G401.6 (cell line): Measurements from ENCODE around the gene APBB1.

Source experiments
- FAIRE-seq: peaks from 2 replicates; lab custom pipeline; 2012; peaks lifted over from hg19 to GRCh38; lab: Jason Lieb, UNC

Gene APBB1

DNA sequence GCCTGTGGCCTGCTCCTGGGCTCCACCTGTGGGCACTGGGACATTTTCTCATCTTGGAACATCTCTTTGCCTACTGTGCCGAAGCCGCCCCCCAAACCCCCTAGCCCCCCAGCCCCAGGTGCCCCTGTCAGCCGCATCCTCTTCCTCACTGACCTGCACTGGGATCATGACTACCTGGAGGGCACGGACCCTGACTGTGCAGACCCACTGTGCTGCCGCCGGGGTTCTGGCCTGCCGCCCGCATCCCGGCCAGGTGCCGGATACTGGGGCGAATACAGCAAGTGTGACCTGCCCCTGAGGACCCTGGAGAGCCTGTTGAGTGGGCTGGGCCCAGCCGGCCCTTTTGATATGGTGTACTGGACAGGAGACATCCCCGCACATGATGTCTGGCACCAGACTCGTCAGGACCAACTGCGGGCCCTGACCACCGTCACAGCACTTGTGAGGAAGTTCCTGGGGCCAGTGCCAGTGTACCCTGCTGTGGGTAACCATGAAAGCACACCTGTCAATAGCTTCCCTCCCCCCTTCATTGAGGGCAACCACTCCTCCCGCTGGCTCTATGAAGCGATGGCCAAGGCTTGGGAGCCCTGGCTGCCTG, 27.3 kb downstream of the APBB1 start:
- FAIRE-seq = no peak

DNA sequence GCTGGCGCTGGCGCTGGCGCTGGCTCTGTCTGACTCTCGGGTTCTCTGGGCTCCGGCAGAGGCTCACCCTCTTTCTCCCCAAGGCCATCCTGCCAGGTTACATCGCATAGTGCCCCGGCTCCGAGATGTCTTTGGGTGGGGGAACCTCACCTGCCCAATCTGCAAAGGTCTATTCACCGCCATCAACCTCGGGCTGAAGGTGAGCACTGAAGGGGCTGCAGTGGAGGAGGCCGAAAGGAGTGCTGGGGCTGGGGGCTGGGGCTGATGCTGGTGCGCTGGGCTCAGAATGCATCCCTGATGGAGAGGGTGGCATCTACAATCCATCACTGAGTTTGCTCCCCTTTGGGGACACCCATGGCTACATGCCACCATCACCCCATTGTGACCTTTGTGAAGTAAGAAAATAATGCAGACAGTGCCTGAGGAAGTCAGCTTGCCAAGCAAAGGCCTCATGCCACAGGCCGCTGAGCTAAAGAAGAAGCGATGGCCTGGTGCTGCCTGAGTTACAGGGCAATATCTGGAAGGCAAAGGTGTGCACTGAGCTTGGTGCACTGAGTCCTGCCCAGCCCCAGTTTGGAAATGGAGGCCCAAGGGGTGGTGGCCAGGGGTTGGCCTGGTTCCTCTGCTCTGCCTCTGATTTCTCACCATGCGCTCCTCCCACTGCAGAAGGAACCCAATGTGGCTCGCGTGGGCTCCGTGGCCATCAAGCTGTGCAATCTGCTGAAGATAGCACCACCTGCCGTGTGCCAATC, 28.0 kb downstream of the APBB1 start:
- no peak for FAIRE-seq

DNA sequence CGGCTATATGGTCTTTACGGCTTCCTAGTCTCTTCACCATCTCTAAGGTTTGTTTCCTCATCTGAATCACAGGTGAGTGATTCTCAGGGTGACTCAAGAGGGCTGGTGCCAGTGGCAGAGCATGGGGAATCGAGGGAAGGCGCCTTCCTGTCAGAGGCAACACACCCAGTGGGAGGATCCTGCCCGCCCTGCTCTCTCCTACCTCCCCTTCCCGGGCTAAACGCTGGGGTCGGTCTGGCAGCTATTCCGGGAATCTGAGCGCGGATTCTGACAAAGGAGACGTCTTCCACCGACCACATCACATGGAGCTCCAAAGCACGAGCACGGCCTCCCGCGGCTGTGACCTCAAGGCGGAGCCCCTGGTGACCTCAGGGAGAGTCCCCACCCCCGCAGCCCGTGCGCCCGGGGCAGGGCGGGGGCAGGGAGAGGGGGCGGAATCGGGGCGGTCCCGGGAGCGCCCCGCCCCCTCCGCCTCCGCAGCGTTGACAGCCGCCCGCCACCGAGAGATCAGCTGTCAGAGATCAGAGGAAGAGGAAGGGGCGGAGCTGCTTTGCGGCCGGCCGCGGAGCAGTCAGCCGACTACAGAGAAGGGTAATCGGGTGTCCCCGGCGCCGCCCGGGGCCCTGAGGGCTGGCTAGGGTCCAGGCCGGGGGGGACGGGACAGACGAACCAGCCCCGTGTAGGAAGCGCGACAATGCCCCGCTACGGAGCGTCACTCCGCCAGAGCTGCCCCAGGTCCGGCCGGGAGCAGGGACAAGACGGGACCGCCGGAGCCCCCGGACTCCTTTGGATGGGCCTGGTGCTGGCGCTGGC, 28.8 kb downstream of the APBB1 start, which contains the start of gene SMPD1:
Gene SMPD1 (plus strand): TSS at position 570 of the 813 bp plus-strand sequence. CDS start 125 bp downstream, at position 695.
- peak; percentile 42 for FAIRE-seq

DNA sequence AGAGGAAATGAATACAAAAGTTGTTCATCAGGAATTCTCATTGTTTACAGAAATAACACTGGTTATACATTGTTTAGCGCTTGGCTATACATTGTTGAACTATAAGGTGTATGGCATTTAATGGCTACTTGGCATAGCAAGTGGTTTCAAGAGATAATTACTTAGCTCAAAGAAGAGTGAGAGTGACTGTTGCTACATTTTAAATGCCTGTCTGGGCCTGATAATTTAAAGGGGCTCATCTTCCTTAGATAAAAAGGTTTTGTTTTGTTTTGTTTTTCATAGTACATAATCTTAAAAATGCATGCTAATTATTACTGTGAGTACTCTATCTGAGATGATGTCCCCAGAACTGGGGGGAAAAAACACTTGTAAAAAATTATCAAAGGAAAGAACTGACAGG, 30.1 kb downstream of the APBB1 start:
- FAIRE-seq = no peak

DNA sequence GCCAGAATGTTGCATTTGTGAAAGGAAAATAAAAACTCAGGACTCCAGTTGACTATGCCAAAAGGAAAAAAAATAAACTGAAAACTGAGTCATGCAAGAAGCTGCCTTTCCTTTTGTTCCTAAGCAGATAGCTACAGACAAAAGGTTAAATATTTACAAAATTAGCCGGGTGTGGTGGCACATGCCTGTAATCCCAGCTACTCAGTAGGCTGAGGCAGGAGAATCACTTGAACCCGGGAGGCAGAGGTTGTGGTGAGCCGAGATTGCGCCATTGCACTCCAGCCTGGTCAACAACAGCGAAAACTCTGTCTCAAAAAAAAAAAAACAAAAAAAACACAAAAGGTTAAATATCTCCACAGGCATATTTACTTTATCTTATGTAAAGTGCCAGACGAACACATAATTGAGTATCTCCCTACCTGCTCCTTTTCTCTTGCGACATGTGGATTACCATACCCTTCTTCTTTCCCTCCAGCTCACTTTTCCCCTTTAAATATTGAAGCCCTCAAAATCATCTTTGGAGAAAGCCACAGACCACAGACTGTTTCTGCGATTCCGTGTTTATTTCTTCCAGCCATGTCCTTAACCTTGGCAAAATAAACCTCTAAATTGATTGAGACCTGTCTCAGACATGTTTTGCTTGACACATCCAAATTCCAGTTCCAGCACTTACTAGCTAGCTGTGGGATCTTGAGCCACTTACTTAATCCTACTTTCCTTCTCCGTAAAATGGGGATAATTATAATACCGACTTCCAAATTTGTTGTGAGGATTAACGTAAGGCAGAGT, 30.9 kb downstream of the APBB1 start:
- no peak for FAIRE-seq

DNA sequence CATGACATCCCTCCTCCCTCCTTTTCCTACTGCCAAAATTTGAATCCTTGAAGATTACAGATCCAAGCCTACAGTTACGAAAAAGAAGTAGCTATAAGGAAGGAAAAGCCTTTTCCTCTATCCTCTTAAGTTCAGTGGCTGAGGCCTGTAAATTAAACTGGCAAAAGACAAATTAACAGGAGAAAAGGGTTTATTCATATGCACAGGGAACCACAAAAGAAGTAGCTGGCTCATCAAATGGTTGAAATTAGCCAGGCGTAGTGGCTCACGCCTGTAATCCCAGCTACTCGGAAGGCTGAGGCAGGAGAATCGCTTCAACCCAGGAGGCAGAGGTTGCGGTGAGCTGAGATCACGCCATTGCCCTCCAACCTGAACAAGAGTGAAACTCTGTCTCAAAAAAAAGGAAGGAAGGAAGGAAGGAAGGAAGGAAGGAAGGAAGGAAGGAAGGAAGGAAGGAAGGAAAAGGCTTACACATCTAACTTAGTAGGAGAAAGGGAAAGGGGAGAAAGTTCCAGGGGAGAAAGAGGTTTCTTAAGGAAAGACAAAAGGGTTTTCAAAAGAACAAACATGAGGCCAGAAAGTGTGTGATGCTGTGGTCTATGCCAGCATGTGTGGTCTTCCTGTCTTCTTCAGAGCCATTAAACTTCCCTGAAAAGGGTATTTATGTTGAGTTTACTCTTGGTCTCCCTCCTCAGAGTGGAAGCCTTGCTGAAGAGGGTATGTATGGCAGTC, 33.7 kb downstream of the APBB1 start:
- FAIRE-seq = no peak

DNA sequence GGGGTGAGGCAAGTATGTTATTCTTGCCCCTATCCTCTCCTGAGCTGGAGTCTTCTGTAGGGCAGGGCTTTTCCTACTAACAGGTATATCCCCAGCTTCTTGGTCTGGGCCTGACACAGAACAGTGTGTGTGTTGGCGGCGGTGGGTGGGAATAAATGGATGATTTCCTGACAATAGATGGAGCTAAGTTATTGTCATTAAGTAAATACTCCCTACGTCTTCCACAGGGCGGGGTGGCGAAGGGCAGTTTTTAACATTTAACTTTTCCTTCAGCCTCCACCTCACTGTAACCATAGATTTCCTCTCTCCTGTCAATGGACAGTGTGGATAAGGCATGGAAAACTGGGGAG, 40.3 kb downstream of the APBB1 start:
- no peak for FAIRE-seq

DNA sequence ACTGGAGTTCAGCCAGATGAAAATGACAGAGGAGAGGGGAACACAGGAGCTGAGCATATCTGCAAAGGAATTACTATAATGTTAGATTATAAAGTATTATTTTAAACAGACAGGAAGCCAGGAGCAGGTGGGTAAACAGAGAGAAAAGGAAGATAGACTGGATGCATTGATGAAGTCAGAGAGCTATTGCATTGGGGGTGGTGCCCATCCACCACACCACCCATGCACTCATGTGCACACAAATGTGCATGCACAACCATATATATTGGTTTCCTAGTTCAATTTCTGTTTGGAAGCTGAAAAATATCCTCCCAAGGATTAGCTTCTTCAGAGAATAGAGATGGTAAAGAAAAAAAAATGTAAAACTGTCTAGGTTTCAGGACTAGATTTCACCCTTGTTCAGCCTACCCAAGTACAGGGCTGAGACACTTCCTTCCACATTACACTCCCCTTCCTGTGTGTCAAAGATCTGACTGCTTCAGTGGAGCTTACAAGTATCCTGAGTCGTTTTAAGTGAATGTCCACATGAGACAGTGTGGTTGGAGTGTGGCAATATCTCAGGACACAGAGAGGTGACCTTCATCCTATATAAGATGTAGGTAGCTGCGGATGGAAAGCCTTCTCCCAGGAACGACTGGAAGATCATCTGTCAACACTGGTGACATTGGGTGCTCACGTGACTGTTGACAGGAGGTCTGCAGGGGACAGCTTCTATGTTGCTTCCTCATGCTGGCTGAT, 40.8 kb downstream of the APBB1 start:
- FAIRE-seq = no peak

DNA sequence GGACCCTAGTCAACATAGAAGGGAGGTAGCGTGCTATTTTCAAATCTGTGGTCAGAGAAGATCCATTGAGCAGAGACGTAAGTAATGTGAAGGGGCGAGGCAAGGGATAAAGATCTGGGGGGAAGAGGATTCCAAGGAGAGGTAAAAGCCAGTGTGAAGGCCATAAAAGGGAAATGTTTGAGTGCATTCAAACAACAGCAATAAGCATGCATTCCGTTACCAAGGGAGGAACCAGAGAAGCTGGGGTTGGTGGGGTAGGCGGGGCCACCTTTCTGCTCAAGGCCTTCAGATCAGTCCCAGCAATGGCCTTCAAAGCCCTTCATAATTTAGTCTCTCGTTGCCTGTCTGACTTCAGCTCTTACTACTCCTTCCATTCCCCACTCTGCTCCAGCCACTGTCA, 47.1 kb downstream of the APBB1 start:
- FAIRE-seq = no peak

DNA sequence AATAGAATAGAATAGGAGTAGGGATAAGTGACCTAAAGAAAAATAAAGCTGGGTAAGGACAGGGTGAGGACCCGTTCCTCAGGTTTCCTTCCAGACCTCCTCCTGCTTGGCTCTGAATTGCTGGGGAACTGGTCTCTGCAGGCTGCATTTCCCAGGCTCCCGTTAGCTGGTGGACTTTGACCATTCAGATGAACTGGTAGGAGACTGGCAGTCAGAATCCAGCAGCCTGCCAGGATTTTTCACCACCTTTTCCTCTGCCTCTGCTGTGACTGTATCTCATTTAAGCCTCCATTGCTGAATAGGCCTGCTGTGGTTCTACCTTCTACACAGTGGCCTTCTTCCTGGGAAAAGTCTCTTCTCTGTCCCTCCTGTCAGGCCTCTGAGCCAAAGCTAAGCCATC, 53.2 kb downstream of the APBB1 start:
- no peak for FAIRE-seq

DNA sequence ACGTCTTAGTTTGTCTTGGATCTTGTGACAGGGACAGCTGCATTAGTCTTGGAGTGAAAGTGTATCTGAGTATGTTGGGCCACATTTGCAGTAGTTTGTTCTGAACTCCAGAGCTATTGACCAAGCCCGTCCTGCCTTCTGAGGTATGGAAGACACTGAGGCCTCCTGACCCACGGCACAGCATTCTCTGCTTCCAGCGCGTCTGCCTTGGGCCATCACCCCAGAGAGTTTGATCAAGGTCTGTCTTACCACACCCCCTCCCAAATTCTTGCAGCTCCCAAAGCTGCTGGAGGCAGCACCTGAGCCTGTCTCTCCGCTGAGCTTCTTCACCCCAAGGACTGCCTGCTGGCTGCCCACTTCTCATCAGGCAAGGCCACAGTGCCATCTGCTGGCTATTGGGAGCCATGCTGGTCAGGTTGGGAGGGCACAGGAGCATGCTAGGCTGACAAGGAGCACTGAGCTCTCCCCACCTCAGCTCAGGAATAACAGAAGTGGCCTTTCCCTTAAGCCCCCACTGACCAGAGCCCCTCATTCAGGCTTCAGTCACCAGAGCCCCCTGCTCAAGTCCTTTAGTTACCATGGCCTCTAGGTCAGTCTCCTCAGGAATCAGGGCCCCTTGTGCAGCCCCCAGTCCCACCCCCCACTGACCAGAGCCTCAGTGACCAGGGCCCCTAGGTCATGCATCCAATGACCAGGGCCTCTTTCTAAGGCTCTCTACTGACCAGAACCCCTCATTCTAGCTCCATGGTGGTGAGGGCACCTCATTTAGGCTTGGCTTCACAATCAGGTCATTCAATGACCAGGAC, 55.8 kb downstream of the APBB1 start:
- no peak for FAIRE-seq

DNA sequence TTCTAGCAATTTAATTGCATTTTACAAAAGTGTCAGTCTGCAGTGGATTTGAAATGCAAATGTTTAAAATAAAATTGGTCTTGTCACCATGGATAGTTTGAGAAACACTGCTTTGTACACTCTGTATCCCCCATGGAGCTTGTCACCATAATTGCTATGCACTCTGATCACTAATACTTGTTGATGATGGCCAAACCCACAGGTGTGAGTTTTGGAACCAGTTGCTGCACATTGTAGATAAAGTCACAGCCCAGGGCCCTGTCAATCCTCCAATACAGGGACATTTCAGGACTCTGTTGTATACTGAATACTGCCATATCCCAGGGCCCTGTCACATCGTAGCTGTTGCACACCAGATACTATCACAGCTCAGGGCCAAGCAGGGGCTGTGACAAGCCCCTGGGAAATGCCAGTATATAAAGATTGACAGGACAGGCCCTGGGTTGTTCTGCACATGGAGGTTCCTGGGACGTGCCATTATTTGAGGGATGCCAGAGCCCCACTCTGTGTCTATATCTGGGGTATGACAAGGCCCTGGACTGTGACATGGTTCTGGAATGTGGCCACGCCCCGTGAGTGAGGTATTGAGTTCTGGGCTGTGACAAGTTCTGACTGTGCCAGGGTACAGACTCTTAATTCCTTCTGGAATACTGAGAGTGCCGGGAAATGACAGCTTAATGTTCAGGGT, 56.6 kb downstream of the APBB1 start:
- no peak for FAIRE-seq

DNA sequence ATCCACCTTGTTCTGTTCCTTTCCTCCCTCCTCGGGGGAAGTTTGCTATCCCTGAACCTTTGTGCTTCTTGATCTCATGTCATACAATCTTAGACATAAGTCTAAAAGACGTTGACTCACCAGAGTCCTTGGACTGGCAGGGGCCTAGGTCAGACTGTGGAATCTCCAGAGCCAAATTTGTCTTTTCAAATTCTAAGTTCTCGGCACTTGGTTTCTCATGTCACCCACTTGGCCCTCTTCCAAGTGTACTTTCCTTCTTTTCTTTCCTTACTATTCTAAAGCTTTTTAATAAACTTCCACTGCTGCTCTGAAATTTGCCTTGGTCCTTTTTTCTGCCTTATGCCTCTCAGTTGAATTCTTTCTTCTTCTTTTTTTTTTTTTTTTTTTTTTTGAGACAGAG, 58.7 kb downstream of the APBB1 start:
- no peak for FAIRE-seq

DNA sequence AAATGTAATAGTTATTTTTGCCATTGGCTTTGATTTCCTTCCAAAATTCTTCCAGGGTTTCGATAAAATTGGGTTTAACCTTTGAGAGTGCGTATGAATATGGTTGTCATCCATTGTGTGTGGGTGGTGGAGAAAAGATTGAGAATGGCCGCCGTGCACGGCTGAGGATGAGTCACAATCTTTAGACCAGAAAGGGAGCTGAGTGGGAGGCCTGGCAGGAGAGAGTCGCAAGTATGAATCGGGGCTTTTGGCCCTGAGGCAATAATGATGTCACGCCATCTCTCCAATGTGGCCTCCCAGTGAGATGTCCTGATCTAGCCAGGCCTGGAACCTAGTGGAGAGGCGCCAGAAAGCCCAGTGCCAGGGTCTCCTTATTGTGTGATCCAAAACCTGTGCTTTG, 61.7 kb downstream of the APBB1 start:
- no peak for FAIRE-seq

DNA sequence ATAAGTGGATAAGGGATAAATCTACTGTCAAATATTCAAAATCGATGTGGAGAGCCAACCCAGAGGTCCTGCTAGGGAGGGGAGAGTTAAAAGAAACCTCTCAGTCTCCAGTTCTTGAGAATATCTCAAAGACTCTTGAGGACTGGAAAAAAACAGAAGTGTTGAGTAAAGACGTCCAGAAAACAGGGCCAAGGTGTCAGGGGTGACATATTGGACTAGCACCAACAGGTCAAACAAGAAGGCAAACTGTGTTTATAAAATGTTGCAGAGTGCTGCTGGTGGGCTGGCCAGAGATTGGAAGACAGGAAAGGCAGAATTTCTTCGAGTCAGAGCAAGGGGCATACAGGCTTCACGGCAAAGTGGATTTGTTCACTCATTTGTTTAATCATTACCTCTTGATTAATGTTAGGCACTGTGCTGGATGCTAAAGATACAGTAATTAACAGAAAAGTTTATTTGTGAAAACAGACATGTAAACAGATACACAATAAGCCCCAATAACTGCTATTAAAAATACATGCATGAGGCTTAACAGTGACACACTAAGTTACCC, 62.3 kb downstream of the APBB1 start:
- no peak for FAIRE-seq

DNA sequence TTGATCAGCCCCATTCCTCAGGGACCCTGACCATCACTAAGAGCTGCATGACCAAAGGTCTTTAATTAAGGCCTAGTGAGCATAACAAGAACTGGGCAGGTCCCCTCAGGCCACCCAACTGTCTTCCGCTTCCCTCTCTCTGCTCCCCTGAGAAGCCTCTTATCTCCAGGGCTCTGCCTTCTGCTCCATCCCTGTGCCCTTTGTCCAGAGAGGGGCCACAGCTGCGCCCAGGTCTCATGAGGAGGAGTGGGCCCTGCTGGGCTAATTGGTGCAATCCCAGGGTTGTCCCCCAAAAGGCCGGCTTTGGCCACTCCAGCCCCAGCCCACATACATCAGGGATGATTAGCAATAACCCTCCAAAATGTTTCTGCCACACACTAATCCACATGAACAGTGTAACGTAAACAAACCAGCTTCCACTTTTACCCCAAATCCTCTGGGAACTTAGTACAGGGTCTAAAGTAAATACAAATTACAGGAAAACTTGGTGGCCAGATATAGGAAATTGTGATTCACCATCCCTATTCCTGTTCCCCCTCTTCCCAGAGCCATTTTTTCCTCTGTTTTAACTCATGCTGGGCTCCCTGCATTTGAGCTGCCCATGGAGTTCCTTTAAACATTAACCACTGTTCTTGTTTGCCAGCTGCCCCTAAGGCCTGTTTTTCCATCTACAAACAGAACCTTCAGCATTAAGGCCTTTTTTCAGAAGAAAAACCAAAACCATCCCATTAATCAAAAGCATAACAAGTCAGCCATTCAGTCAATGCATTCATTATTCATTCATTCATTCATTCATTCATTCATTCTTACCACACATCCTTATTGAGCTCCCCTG, 64.0 kb downstream of the APBB1 start:
- no peak for FAIRE-seq

DNA sequence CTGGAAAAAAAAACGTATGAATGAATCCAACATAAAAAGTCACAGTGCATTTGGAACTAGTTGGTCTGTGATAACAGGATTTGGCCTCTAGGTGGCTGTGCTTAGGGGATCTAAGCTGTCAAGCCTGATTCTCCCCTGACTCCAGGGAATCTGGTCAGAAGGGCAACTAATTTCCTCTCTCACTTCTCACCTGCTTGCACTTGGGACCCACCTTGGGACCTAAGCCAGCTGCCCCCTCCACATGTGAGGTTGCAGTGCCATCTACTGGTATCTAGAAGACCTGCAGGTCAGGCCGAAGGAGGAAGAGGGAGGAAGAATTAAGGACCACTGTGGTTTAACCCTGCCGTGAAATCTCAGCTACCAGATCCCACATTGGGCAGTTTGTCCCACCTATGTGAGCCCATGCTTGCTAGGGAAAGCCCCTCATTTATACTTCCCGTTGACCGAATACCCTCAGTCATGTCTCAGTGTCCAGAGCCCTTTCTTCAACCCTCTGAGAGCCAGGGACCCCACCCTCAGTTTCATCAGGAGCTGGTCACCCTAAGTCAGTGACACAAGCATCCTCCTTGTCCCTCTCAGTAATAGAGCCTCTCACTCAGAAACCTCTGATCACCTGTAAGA, 65.4 kb downstream of the APBB1 start:
- no peak for FAIRE-seq

DNA sequence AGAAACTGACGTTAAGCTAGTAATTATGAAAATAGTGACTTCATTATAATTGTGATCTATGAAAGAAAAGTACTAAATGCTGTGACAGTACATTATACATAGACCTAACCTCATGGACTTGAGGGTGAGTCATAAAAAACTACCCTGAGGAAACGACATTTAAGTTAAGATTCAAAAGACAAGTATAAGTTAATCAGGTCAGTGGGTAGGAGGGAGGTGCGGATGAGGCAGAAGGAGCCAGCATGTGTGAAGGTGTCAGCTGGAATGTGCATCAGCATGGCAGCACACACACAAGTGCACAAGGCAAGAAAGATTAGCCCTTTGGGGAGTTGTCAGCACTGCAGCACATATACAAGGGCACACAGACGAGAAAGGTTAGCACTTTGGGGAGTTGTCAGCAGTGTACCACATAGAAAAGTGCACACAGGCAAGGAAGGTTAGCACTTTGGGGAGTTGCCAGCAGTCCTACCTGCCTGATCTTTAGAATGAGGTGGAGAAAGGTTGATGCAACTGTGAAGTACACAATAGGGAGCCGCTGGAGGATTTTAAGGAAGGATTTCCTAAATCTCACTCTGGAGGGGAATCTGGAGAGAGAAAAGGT, 67.0 kb downstream of the APBB1 start:
- no peak for FAIRE-seq
